HepG2 (cell line): ENCODE measurements around the gene ZMYND8. TPM values are rescaled to one million over a fixed set of nuclear protein-coding genes. Genes with fewer than 3 reads are reported as not detected.

ENCODE experiments used
- ARNT2 ChIP-seq: sonication (generic); formaldehyde crosslinking; IDR thresholded peaks from 2 replicates; pipeline ENCODE4 v1.8.0; 2022; ENCODE audit warnings: mild to moderate bottlenecking, low read depth, missing genetic modification reagents, moderate library complexity
- BRCA1 ChIP-seq: sonication (generic); formaldehyde crosslinking; IDR thresholded peaks from 2 replicates; pipeline ENCODE4 v1.4.0; 2020; ENCODE audit warnings: missing genetic modification reagents
- CHD2 ChIP-seq: IDR thresholded peaks from 2 replicates; pipeline ENCODE4 v1.6.1; 2011; ENCODE audit warnings: low read depth, low read length, improper control_type of control experiment
- CHD4 ChIP-seq: fragments of 200-600 bp; sonication (generic); IDR thresholded peaks from 2 replicates; pipeline ENCODE4 v1.7.0; 2017; ENCODE audit warnings: mild to moderate bottlenecking, low read length, borderline replicate concordance
- FOSL2 ChIP-seq: sonication (generic); formaldehyde crosslinking; IDR thresholded peaks from 2 replicates; pipeline ENCODE4 v1.4.0; 2020; ENCODE audit warnings: missing genetic modification reagents
- HNRNPH1 ChIP-seq: fragments of 200-400 bp; formaldehyde crosslinking; optimal IDR thresholded peaks from 2 replicates; pipeline ENCODE3; 2017; ENCODE audit warnings: mild to moderate bottlenecking, low read depth, low read length
- KAT8 ChIP-seq: IDR thresholded peaks from 2 replicates; pipeline ENCODE4 v1.6.1; 2016; ENCODE audit warnings: missing genetic modification reagents, missing compliant biosample characterization
- NKX3-1 ChIP-seq: sonication (generic); formaldehyde crosslinking; IDR thresholded peaks from 2 replicates; pipeline ENCODE4 v1.5.0; 2020; ENCODE audit warnings: missing genetic modification reagents
- NR1H2 ChIP-seq: sonication (generic); formaldehyde crosslinking; IDR thresholded peaks from 2 replicates; pipeline ENCODE4 v1.8.1; 2022; ENCODE audit warnings: low read depth, missing genetic modification reagents, borderline replicate concordance
- NR2F6 ChIP-seq, 2 experiments: IDR thresholded peaks; 2 replicates each; pipeline ENCODE4 v1.6.1; 2016; ENCODE audit warnings: antibody characterized with exemption in 1 of 2, mild to moderate bottlenecking in 1 of 2
- RBAK ChIP-seq: sonication (generic); formaldehyde crosslinking; IDR thresholded peaks from 2 replicates; pipeline ENCODE4 v1.5.1; 2020; ENCODE audit warnings: mild to moderate bottlenecking, missing genetic modification reagents
- SIN3B ChIP-seq: fragments of 150-350 bp; IDR thresholded peaks from 2 replicates; pipeline ENCODE4 v1.6.1; 2014; ENCODE audit warnings: low read length
- SNAI1 ChIP-seq: sonication (generic); formaldehyde crosslinking; IDR thresholded peaks from 2 replicates; pipeline ENCODE4 v1.5.0; 2020; ENCODE audit warnings: mild to moderate bottlenecking, missing genetic modification reagents, borderline replicate concordance
- SP140L ChIP-seq: sonication (generic); formaldehyde crosslinking; IDR thresholded peaks from 2 replicates; pipeline ENCODE4 v1.4.0; 2020; ENCODE audit warnings: missing genetic modification reagents, borderline replicate concordance
- SPEN ChIP-seq: sonication (generic); formaldehyde crosslinking; IDR thresholded peaks from 2 replicates; pipeline ENCODE4 v1.5.1; 2020; ENCODE audit warnings: low read depth, mild to moderate bottlenecking, missing genetic modification reagents
- ZMAT3 ChIP-seq: sonication (generic); formaldehyde crosslinking; conservative IDR thresholded peaks from 2 replicates; pipeline ENCODE4 v1.7.0; 2021; ENCODE audit warnings: missing genetic modification reagents
- ZNF143 ChIP-seq: sonication (generic); formaldehyde crosslinking; IDR thresholded peaks from 2 replicates; pipeline ENCODE4 v1.4.0; 2020; ENCODE audit warnings: missing genetic modification reagents
- ZNF3 ChIP-seq: IDR thresholded peaks from 2 replicates; pipeline ENCODE4 v1.7.0; 2017; ENCODE audit warnings: inconsistent platforms
- ZNF326 ChIP-seq: sonication (generic); formaldehyde crosslinking; IDR thresholded peaks from 2 replicates; pipeline ENCODE4 v1.4.0; 2020; ENCODE audit warnings: missing genetic modification reagents, borderline replicate concordance
- ZNF510 ChIP-seq: sonication (generic); formaldehyde crosslinking; IDR thresholded peaks from 2 replicates; pipeline ENCODE4 v1.4.0; 2020; ENCODE audit warnings: low read depth, mild to moderate bottlenecking, missing genetic modification reagents
- ZNF556 ChIP-seq: sonication (generic); formaldehyde crosslinking; IDR thresholded peaks from 2 replicates; pipeline ENCODE4 v1.4.0; 2020; ENCODE audit warnings: mild to moderate bottlenecking, missing genetic modification reagents, borderline replicate concordance
- ZNF557 ChIP-seq: sonication (generic); formaldehyde crosslinking; IDR thresholded peaks from 2 replicates; pipeline ENCODE4 v1.4.0; 2020; ENCODE audit warnings: missing genetic modification reagents
- ZNF569 ChIP-seq: sonication (generic); formaldehyde crosslinking; IDR thresholded peaks from 2 replicates; pipeline ENCODE4 v1.5.0; 2020; ENCODE audit warnings: mild to moderate bottlenecking, missing genetic modification reagents, moderate library complexity, borderline replicate concordance
- ZNF607 ChIP-seq: sonication (generic); formaldehyde crosslinking; IDR thresholded peaks from 2 replicates; pipeline ENCODE4 v1.5.1; 2020; ENCODE audit warnings: missing genetic modification reagents, mild to moderate bottlenecking, borderline replicate concordance
- ZNF660 ChIP-seq: sonication (generic); formaldehyde crosslinking; IDR thresholded peaks from 2 replicates; pipeline ENCODE4 v1.5.1; 2020; ENCODE audit warnings: mild to moderate bottlenecking, low read depth, missing genetic modification reagents, borderline replicate concordance
- ZNF670 ChIP-seq: sonication (generic); formaldehyde crosslinking; IDR thresholded peaks from 2 replicates; pipeline ENCODE4 v1.8.0; 2022; ENCODE audit warnings: mild to moderate bottlenecking, missing genetic modification reagents, borderline replicate concordance
- ZNF761 ChIP-seq: sonication (generic); formaldehyde crosslinking; conservative IDR thresholded peaks from 2 replicates; pipeline ENCODE4 v1.4.0; 2020; ENCODE audit warnings: mild to moderate bottlenecking, missing genetic modification reagents
- ZNF839 ChIP-seq: sonication (generic); formaldehyde crosslinking; IDR thresholded peaks from 2 replicates; pipeline ENCODE4 v1.4.0; 2020; ENCODE audit warnings: missing genetic modification reagents, mild to moderate bottlenecking, borderline replicate concordance
- polyA plus RNA-seq, 8 experiments: library from polyadenylated mRNA; depleted of rRNA in 3 of 8; stranded (reverse) in 7 of 8; unstranded in 1 of 8; fragments of >200 nt; fragmentation: Illumina TruSeq in 4 of 8; extraction: Trizol in 4 of 8; gene quantifications; 2 replicates each; pipeline versions ENCODE4 v1.2.1 to v1.2.3, GENCODE V29; 2011 to 2016; ENCODE audit warnings: low read depth in 4 of 8, missing spikeins in 1 of 8, mixed read lengths in 1 of 8; ENCODE audit not compliant: insufficient read depth in 1 of 8
- total RNA-seq, 5 experiments: library from RNA; depleted of rRNA; stranded (reverse); fragments of >200 nt; fragmentation: Illumina TruSeq; extraction: Trizol; gene quantifications; 2 replicates each; pipeline ENCODE4 v1.2.3, GENCODE V29; 2016; ENCODE audit warnings: low read depth in 1 of 5
- TF ChIP-seq, protein P1 (sequence below): fragments of 450-650 bp; IDR thresholded peaks from 2 replicates; pipeline ENCODE4 v1.6.1; 2017
- TF ChIP-seq, protein P2 (sequence below): sonication (generic); formaldehyde crosslinking; IDR thresholded peaks from 2 replicates; pipeline ENCODE4 v1.8.0; 2022; ENCODE audit warnings: mild to moderate bottlenecking, missing genetic modification reagents, borderline replicate concordance
- TF ChIP-seq, protein P3 (sequence below): sonication (generic); formaldehyde crosslinking; IDR thresholded peaks from 2 replicates; pipeline ENCODE4 v1.5.0; 2020; ENCODE audit warnings: mild to moderate bottlenecking, low read depth, missing genetic modification reagents, borderline replicate concordance

The ZMYND8 gene
- total and polyA plus RNA-seq, 2 of the 13 experiments (the other 11 are each of a cell fraction or from before 2014, with no cell fraction given), result 53.9 to 84.7 TPM

DNA sequence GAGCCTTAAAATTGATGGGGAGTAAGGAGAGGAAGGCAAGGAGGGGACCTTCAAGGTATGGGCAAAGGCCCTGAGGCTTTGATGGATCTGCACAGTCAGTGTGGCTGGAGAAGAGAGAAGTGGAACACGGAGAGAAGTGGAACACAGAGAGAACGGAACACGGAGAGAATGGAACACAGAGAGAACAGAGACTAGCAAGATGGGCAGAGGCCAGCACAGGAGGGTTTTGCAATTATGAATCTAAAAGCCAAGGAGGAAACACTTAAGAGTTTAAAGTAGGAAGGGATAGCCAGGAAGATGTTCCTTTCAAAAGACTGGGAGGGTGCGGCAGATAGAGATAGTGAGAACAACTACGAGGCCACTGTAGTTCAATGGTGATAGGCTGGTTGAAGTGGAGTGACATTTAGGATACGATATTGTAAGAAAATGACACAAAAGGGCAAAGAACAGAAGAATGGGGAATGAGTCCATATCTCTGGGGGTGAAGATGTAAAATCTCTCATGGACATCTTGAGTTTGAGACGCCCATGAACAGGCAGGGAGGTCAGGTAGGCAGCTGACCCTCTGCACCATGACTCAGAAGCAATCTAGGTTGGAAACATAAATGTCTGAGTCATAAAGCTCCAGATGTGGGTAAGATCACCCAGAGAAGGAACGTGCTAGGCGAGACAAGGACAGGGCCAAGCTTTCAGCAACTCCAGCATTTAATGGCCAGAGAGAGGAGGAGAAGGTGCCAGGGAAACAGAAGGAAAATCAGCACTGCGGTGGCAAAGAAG lies 25.4 kb downstream of the ZMYND8 start (continued):
- no peak for TF ChIP-seq SP140L (CRISPR knock-in tag)
- no peak for TF ChIP-seq ZNF510 (CRISPR knock-in tag)
- TF ChIP-seq BRCA1 (CRISPR knock-in tag), result no peak
- TF ChIP-seq, protein P1, sequence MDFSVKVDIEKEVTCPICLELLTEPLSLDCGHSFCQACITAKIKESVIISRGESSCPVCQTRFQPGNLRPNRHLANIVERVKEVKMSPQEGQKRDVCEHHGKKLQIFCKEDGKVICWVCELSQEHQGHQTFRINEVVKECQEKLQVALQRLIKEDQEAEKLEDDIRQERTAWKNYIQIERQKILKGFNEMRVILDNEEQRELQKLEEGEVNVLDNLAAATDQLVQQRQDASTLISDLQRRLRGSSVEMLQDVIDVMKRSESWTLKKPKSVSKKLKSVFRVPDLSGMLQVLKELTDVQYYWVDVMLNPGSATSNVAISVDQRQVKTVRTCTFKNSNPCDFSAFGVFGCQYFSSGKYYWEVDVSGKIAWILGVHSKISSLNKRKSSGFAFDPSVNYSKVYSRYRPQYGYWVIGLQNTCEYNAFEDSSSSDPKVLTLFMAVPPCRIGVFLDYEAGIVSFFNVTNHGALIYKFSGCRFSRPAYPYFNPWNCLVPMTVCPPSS, result no peak
- TF ChIP-seq, protein P2, sequence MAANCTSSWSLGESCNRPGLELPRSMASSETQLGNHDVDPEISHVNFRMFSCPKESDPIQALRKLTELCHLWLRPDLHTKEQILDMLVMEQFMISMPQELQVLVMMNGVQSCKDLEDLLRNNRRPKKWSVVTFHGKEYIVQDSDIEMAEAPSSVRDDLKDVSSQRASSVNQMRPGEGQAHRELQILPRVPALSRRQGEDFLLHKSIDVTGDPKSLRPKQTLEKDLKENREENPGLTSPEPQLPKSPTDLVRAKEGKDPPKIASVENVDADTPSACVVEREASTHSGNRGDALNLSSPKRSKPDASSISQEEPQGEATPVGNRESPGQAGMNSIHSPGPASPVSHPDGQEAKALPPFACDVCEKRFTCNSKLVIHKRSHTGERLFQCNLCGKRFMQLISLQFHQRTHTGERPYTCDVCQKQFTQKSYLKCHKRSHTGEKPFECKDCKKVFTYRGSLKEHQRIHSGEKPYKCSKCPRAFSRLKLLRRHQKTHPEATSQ (CRISPR knock-in tag), result no peak
- no peak for TF ChIP-seq ZNF607 (CRISPR knock-in tag)
- no peak for TF ChIP-seq KAT8 (CRISPR knock-in tag)
- no peak for TF ChIP-seq ZNF761 (CRISPR knock-in tag)
- no peak for TF ChIP-seq NR1H2 (CRISPR knock-in tag)
- no peak for TF ChIP-seq SIN3B
- TF ChIP-seq FOSL2 (CRISPR knock-in tag), result peak; percentile 85
- TF ChIP-seq RBAK (CRISPR knock-in tag), result no peak
- no peak for TF ChIP-seq CHD2
- no peak for TF ChIP-seq HNRNPH1
- TF ChIP-seq SPEN (CRISPR knock-in tag), result no peak
- no peak for TF ChIP-seq ZNF557 (CRISPR knock-in tag)
- TF ChIP-seq ZNF839, result no peak
- no peak for TF ChIP-seq ZNF660 (CRISPR knock-in tag)
- TF ChIP-seq ZNF556 (CRISPR knock-in tag), result no peak
- no peak for TF ChIP-seq ZMAT3 (CRISPR knock-in tag)
- TF ChIP-seq ARNT2 (CRISPR knock-in tag), result no peak
- TF ChIP-seq SNAI1 (CRISPR knock-in tag), result no peak
- no peak for TF ChIP-seq ZNF3 (CRISPR knock-in tag)
- TF ChIP-seq ZNF143 (CRISPR knock-in tag), result no peak
- TF ChIP-seq CHD4, result no peak
- no peak for TF ChIP-seq ZNF569 (CRISPR knock-in tag)
- no peak for TF ChIP-seq NKX3-1 (CRISPR knock-in tag)
- no peak for TF ChIP-seq NR2F6 (IDR thresholded peaks at IDR 0.05)
- TF ChIP-seq NR2F6 (CRISPR knock-in tag; IDR thresholded peaks at IDR 0.05), result peak; percentile 29; the same call in 1 of the 2 replicates
- TF ChIP-seq ZNF326 (CRISPR knock-in tag), result no peak
- TF ChIP-seq, protein P3, sequence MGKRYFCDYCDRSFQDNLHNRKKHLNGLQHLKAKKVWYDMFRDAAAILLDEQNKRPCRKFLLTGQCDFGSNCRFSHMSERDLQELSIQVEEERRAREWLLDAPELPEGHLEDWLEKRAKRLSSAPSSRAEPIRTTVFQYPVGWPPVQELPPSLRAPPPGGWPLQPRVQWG, result no peak
- no peak for TF ChIP-seq ZNF670 (CRISPR knock-in tag)
